Pancreas (tissue), 10 donors: ENCODE results near the gene ZNF180. TPM values are rescaled to one million over a fixed set of nuclear protein-coding genes. Genes with fewer than 3 reads are reported as not detected.

ENCODE experiments used
- ATAC-seq, 4 donors: fragments of 200-7000 bp; cut with Tn5 transposase; one replicate each; pipeline versions ENCODE4 v1.8.0 to v1.9.1; 2020; ENCODE audit warnings: mild to moderate bottlenecking in 4 of 4, moderate library complexity in 4 of 4
- DNase-seq, 6 donors: peaks; one replicate each; pipeline ENCODE4 v3.0.0-alpha.2; 2020
- FAIRE-seq: peaks from 2 replicates; lab custom pipeline; 2012; peaks lifted over from hg19 to GRCh38; lab: Jason Lieb, UNC
- H3K27ac ChIP-seq, 4 donors: fragments of 200-600 bp; sonication (generic); 1 replicate in 3 of 4; 2 replicates in 1 of 4; pipeline versions ENCODE4 v1.5.0 to v1.8.0; 2020
- H3K27me3 ChIP-seq, 4 donors: fragments of 200-600 bp; one replicate each; pipeline ENCODE4 v1.8.0; 2021
- H3K36me3 ChIP-seq, 3 donors: fragments of 200-600 bp; sonication (generic) in 1 of 3; one replicate each; pipeline versions ENCODE4 v1.5.0 to v1.8.0; 2020 to 2021
- H3K4me1 ChIP-seq, 3 donors: fragments of 200-600 bp; one replicate each; pipeline ENCODE4 v1.8.0; 2021
- H3K4me3 ChIP-seq, 4 donors: fragments of 200-600 bp; sonication (generic) in 2 of 4; one replicate each; pipeline versions ENCODE4 v1.5.0 to v1.8.0; 2020 to 2021
- H3K9me3 ChIP-seq, 4 donors: fragments of 200-600 bp; one replicate each; pipeline ENCODE4 v1.8.0; 2021
- CTCF ChIP-seq, 4 donors: fragments of 200-600 bp; sonication (generic) in 3 of 4; IDR thresholded peaks; one replicate each; pipeline versions ENCODE4 v1.5.0 to v1.8.0; 2021; ENCODE audit warnings: antibody characterized with exemption in 4 of 4
- WGBS, 2 donors: extraction: QIAGEN DNeasy Blood & Tissue Kit; methylation state at CpG; one replicate each; pipeline ENCODE4 v1.1.7; 2013; 5-methylcytosine and 5-hydroxymethylcytosine counted together
- intact Hi-C, 3 donors: fragments of 100-400 bp; cut with DNase I; formaldehyde crosslinking; loops; one replicate each; pipeline versions ENCODE4 v1.11.1 to v1.14.2; 2022
- polyA plus RNA-seq, 2 donors: library from polyadenylated mRNA; stranded (reverse); fragments of 200-250 nt; gene quantifications; one replicate each; pipeline ENCODE4 v1.2.3, GENCODE V29; 2013
- total RNA-seq, 6 donors: library from RNA; stranded (reverse); fragmentation: NEBNext Ultra II Directional in 4 of 6; extraction: Animal tissue kit (Norgen Biotek cat#: 25700) in 4 of 6; gene quantifications; one replicate each; pipeline versions ENCODE4 v1.2.1 to v1.2.4, GENCODE V29; 2021 to 2023
- donor health status: healthy with polysubstance abuse.
- donor health status: DM: no; HTN: no; CAD: no; lungs with moderate emphysema.
- donor health status: DM: no; HTN: no; CAD: no.
- donor health status: control.
- donor health status: control.
- donor health status: Bipolar disorder and iron deficiency.
- donor health status: DM: yes; HTN: yes; CAD: no.
- donor health status: DM: no; HTN: no; CAD: no.
- donor health status: DM: no; HTN: no; CAD: no.
- donor health status: DM: yes; HTN: yes; CAD: no.

Gene ZNF180
- total and polyA plus RNA-seq, 8 donors, result 2.6 to 5.8 (median 3.6) TPM

DNA sequence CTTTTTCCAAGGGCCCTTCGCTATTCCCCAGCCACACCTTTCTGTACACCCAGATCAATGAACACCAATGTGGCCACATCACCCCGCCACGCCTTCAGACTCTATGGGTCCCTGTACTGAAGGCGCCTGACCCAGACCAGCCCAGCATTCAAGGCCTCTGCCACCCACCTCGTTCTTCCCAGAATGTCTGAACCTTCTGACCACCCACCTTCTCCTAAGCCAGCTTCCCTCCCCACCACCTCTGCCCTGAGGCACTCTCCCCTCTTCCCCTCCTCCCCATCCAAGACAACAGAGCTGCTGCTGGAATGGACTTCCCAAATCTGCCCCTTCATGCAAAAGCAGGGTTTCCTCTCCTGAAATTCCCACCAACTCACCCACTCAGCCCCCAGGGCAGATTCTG, 32.5 kb upstream of the ZNF180 start:
- 63 to 72% methylated on average over 5 of the region's 5 CpGs for WGBS, 2 donors
- no peak overlapping the region for H3K27ac ChIP-seq
- intact Hi-C loops, result no loop called here
- DNase-seq (no peak), FAIRE-seq (no peak), ATAC-seq (no peak)
- H3K36me3 ChIP-seq, result no peaks in the 10 kb centered on the region
- H3K9me3 ChIP-seq, result no peaks in the 10 kb centered on the region
- H3K4me3 ChIP-seq, result no peak overlapping the region
- no peaks in the 10 kb centered on the region for H3K4me1 ChIP-seq
- no peaks in the 10 kb centered on the region for H3K27me3 ChIP-seq
- TF ChIP-seq CTCF (IDR thresholded peaks at IDR 0.05), result no peak

GRCh38 chr19:44530777-44531176, 30.5 kb upstream of the ZNF180 start:
- DNase-seq (no peak), FAIRE-seq (no peak)

GRCh38 chr19:44529536-44529935, 29.2 kb upstream of the ZNF180 start, which contains the start of gene CEACAM20:
CEACAM20 (minus strand) TSS chr19:44529675; CDS start chr19:44529509, 166 bp downstream.
- Histone ChIP-seq H3K36me3 (no peaks in the 10 kb centered on the region), H3K9me3 (no peaks in the 10 kb centered on the region), H3K27ac (no peak within 1 kb of the TSS), H3K4me3 (no peak within 1 kb of the TSS), H3K4me1 (no peaks in the 10 kb centered on the region), H3K27me3 (no peaks in the 10 kb centered on the region)
- FAIRE-seq (no peak), DNase-seq (no peak), ATAC-seq (no peak)
- TF ChIP-seq CTCF (IDR thresholded peaks at IDR 0.05), result no peak
- intact Hi-C loops, result no loop called here
- WGBS, 2 donors, result 43 to 59% methylated on average over 9 of the region's 9 CpGs

More at GRCh38 chr19:44530777-44531176, 30.5 kb upstream of the ZNF180 start:
- no peaks in the 10 kb centered on the region for H3K4me1 ChIP-seq
- no peaks in the 10 kb centered on the region for H3K36me3 ChIP-seq
- ATAC-seq, result no peak
- intact Hi-C loops, result no loop called here
- H3K9me3 ChIP-seq, result no peaks in the 10 kb centered on the region
- H3K27ac ChIP-seq, result no peak overlapping the region
- no peak for TF ChIP-seq CTCF (IDR thresholded peaks at IDR 0.05)
- 50 to 59% methylated on average over 6 of the region's 6 CpGs for WGBS, 2 donors
- no peaks in the 10 kb centered on the region for H3K27me3 ChIP-seq
- no peak overlapping the region for H3K4me3 ChIP-seq

GRCh38 chr19:44527554-44527953, 27.2 kb upstream of the ZNF180 start:
- no peaks in the 10 kb centered on the region for H3K9me3 ChIP-seq
- H3K27me3 ChIP-seq, result no peaks in the 10 kb centered on the region
- no peaks in the 10 kb centered on the region for H3K4me1 ChIP-seq
- 68 to 70% methylated on average over 6 to 7 of the region's 7 CpGs for WGBS, 2 donors
- no peak for TF ChIP-seq CTCF (IDR thresholded peaks at IDR 0.05)
- DNase-seq (no peak), FAIRE-seq (no peak), ATAC-seq (no peak)
- H3K27ac ChIP-seq, result no peak overlapping the region
- intact Hi-C loops, result no loop called here
- H3K36me3 ChIP-seq, result no peaks in the 10 kb centered on the region
- no peak overlapping the region for H3K4me3 ChIP-seq

- DNase-seq (no peak), ATAC-seq (no peak), FAIRE-seq (no peak)
- H3K27me3 ChIP-seq, result no peaks in the 10 kb centered on the region
- no peak overlapping the region for H3K27ac ChIP-seq
- no peaks in the 10 kb centered on the region for H3K9me3 ChIP-seq
- no peaks in the 10 kb centered on the region for H3K36me3 ChIP-seq
- H3K4me3 ChIP-seq, result no peak overlapping the region
- WGBS, 2 donors, result 35 to 40% methylated on average over 4 of the region's 4 CpGs
- intact Hi-C loops, result no loop called here
- TF ChIP-seq CTCF (IDR thresholded peaks at IDR 0.05), result no peak
- no peaks in the 10 kb centered on the region for H3K4me1 ChIP-seq
These were observed 25.6 kb upstream of the ZNF180 start for GRCh38 chr19:44525721-44526430.
